NCI-H2227 (cell line): ENCODE results near the gene NTM.

Source experiments
- DNase-seq: peaks from one replicate; lab custom pipeline; 2025; ENCODE audit not compliant: unreplicated experiment; lab: John Stamatoyannopoulos, UW

Gene NTM

GRCh38 chr11:132078264-132079076 is 708.1 kb downstream of the NTM start:
- no peak for DNase-seq

- DNase-seq = no peak
Observed at GRCh38 chr11:132080127-132080526, 709.7 kb downstream of the NTM start.

GRCh38 chr11:132082566-132082965 is 712.2 kb downstream of the NTM start:
- no peak for DNase-seq

GRCh38 chr11:132084433-132084832 is 714.0 kb downstream of the NTM start:
- no peak for DNase-seq

- no peak for DNase-seq
Observed at GRCh38 chr11:132087148-132087547, 716.7 kb downstream of the NTM start.

- DNase-seq = no peak
Observed at GRCh38 chr11:132088551-132088950, 718.1 kb downstream of the NTM start.

GRCh38 chr11:132093536-132094259 is 723.3 kb downstream of the NTM start:
- no peak for DNase-seq

DNA sequence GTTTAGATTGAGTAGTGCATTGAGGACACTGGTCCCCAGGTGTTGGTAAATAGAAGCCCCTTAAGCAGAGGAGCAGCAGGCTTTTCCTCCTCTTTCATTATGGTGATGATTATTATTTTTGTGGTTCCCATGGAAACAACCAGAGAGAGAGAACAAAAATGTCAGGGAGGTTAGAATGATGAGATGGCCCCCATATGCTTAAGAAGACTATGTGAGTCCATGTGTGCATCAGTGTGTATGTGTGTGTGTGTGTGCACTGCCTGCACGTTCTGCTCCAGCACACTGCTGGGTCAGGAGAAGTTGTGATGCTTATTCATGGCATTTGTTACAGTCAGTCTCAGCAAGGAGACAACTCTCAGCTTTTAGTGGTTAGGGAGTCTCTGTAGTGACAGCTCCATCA is 724.2 kb downstream of the NTM start:
- peak; percentile 88 for DNase-seq

GRCh38 chr11:132095230-132096131 is 725.1 kb downstream of the NTM start:
- DNase-seq = peak; percentile 9

DNA sequence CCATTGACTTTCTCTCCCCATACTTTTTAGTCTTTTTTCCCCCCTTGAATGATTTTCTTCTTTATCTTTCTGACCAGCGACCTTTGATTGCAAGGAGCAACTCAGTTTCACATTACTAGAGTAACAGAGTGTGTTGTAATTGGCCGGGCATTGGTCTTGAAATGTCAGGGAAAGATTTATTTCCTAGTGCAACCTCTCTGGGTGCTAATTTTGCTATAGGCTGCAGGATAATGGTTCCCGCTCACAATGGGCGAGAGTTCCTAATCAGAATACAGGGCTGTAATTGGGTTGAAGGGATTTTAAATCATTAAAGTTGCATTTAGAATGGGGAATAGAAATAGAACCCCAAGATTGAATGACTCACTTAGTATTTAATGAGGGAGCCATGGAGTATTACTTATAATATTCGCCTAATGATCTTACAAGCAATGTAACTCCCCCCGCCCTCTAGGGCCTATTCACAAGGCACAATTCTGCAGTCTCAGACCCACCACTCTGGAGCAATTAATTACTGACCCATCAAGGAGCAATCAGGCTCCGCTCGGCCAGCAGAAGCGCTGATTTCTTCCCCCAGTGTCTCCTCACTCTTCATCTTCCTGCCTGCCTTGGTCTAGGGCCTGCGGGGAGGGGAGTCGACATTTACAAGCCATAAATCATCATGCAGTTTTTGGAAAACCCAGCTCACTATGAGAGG is 725.9 kb downstream of the NTM start:
- no peak for DNase-seq

GRCh38 chr11:132099692-132100091 is 729.3 kb downstream of the NTM start:
- DNase-seq = no peak

GRCh38 chr11:132100583-132100982 is 730.2 kb downstream of the NTM start:
- no peak for DNase-seq

DNA sequence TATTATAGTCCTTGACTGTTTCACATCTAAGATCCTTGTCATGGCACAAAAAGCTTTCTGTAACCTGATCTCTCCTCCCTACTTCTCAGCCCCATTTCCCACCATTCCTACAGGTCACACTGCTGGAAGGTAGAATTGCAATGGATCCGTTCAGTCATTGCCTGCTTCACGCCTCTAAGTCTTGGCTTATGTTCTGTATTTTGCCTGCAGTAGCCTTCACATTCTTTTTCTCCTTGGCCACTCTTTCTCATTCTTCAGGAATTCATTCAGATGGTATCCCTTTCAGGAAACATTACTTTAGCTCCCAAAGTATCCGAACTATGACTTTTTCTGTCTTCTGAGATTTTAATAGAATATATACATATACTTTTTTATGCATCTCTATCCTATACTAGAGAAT is 731.5 kb downstream of the NTM start:
- DNase-seq = no peak

DNA sequence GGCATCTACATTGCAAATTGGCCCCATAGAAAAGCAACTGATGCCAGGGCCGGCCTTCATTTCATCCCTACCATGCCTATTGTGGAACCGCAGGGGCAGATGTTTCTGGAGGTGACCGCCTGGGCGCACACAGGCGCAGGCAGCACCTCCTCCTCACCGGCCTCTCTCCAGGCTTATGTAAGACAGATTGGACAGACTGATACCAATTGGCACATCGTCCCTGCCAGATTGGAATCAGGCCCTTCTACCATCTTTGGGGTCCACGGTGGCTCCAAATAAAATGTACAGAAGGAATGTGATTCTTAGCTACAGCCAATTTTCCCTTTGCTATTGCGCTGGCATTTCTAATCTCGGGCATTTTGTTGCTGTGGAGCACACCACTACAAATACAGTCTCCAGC is 732.6 kb downstream of the NTM start:
- DNase-seq = no peak

GRCh38 chr11:132106096-132106982 is 735.9 kb downstream of the NTM start:
- peak; percentile 22 for DNase-seq

- DNase-seq = no peak
Observed at GRCh38 chr11:132111316-132111715, 740.9 kb downstream of the NTM start.

DNA sequence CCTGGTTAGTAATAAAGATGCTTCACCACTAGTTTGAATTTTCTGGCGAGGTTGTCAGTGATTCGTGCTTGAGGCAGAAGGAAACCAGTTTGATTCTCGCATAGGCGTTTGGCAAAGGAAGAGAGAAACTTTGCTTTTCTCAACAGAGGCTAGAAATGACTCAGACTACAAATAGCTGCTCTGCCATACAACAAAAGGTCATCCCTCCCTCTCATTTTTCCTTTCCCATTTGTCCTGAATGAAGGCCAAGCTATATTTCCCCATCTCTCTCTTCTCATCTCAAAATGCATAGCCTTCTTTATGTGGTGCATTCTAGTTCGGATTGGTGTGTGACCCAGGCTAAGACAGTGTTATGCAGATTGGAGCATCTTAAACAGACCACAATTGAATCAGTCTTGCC is 741.4 kb downstream of the NTM start:
- no peak for DNase-seq

DNA sequence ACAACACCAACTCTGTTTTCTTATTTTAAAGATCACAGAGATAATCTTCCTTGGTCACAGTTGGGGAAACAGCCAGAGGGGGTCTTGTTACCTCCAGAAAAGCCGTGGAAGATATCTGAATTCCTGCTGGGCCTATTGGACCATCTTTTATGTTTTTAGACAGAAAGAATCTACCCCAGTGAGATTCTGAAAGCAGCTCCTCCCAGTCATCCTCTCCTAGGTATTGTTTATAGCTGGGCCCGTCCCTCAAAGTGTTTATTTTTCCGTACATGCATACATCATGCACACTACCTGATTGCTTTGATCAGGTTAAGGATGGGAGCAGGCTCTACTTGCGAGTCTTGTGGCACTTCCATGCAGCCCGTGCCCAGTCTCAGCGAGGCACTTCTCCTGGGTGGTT is 742.4 kb downstream of the NTM start:
- no peak for DNase-seq

DNA sequence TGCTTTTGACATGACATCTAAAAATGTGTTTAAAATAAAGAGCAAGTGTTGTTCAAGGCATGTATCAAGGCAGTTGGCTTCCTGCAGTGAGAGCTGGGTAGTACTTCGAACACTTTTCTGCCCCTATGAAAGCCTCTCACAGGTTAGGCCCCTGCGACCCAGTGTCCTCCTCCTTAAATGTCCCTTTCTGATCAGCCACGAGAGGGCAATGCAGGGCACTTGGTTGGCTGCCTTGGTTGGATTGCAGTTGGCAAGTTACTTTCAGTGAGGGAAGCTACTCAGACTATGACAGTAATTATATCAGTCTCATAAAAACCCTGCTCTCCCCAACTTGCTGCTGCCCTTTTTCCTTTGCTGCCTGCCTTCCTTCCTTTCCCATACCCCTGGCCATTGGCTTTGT is 743.8 kb downstream of the NTM start:
- peak; percentile 33 for DNase-seq

DNA sequence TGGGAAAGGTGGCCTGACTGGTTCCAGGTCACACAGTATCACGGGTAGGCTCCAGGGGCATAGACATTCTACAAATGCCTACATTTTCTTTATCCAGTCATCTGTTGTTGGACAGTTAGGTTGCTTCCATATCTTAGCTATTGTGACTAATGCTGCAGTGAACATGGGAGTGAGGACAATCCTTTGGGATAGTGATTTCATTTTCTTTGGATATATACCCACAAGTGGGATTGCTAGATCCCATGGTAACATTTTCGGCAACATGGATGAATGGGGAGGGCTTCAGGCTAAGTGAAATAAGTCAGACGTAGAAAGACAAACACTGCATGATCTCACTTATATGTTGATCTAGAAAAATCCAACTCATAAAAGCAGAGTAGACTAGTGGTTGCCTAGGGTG is 744.3 kb downstream of the NTM start:
- no peak for DNase-seq
